Measurements from ENCODE around the gene RABGEF1. TPM values are rescaled to one million over a fixed set of nuclear protein-coding genes. Genes with fewer than 3 reads are reported as not detected.
A peak's percentile ranks its signal among the peaks of the same experiment; 100 is the strongest.
"Not testable (repeated sequence)": the region's sequence is repeated elsewhere in the genome, so short reads cannot be mapped to it uniquely, and the experiment has no call there.

Gene RABGEF1
- polyA plus RNA-seq, 3 donors = 30.4 to 39.0 (median 32.6) TPM

GRCh38 chr7:66832531-66833351, 92.2 kb downstream of the RABGEF1 start:
- no peak for DNase-seq (ENCODE audit: extremely low read depth in 1 of 11, low read depth in 9 of 11, low spot score in 4 of 11)

GRCh38 chr7:66837007-66837406, 96.5 kb downstream of the RABGEF1 start:
- no peak for DNase-seq (ENCODE audit: extremely low read depth in 1 of 11, low read depth in 9 of 11, low spot score in 4 of 11)

- no peak for DNase-seq (ENCODE audit: extremely low read depth in 1 of 11, low read depth in 9 of 11, low spot score in 4 of 11)
Measured at GRCh38 chr7:66837661-66838060, 97.1 kb downstream of the RABGEF1 start.

GRCh38 chr7:66839814-66840213, 99.3 kb downstream of the RABGEF1 start:
- no peak for DNase-seq (ENCODE audit: extremely low read depth in 1 of 11, low read depth in 9 of 11, low spot score in 4 of 11)

- DNase-seq (ENCODE audit: extremely low read depth in 1 of 11, low read depth in 9 of 11, low spot score in 4 of 11) = no peak
Measured at GRCh38 chr7:66840316-66840715, 99.8 kb downstream of the RABGEF1 start.

- no peak for DNase-seq (ENCODE audit: extremely low read depth in 1 of 11, low read depth in 9 of 11, low spot score in 4 of 11)
Measured at GRCh38 chr7:66841898-66842297, 101.4 kb downstream of the RABGEF1 start.

GRCh38 chr7:66843492-66843891, 103.0 kb downstream of the RABGEF1 start:
- DNase-seq (ENCODE audit: extremely low read depth in 1 of 11, low read depth in 9 of 11, low spot score in 4 of 11) = not testable (repeated sequence)

- peak; percentile 92 to 99 (median 97) for DNase-seq (ENCODE audit: extremely low read depth in 1 of 11, low read depth in 9 of 11, low spot score in 4 of 11)
Measured at GRCh38 chr7:66844552-66845378, 104.2 kb downstream of the RABGEF1 start.

- DNase-seq (ENCODE audit: extremely low read depth in 1 of 11, low read depth in 9 of 11, low spot score in 4 of 11) = no peak
Measured at GRCh38 chr7:66845379-66846095, 105.0 kb downstream of the RABGEF1 start.

- not testable (repeated sequence) for DNase-seq (ENCODE audit: extremely low read depth in 1 of 11, low read depth in 9 of 11, low spot score in 4 of 11)
Measured at GRCh38 chr7:66846096-66846445, 105.5 kb downstream of the RABGEF1 start.

GRCh38 chr7:66847523-66847855, 107.0 kb downstream of the RABGEF1 start:
- not testable (repeated sequence) for DNase-seq (ENCODE audit: extremely low read depth in 1 of 11, low read depth in 9 of 11, low spot score in 4 of 11)

GRCh38 chr7:66847879-66848790, 107.6 kb downstream of the RABGEF1 start:
- no peak for DNase-seq (ENCODE audit: extremely low read depth in 1 of 11, low read depth in 9 of 11, low spot score in 4 of 11)

GRCh38 chr7:66859339-66859738, 118.8 kb downstream of the RABGEF1 start:
- no peak for DNase-seq (ENCODE audit: extremely low read depth in 1 of 11, low read depth in 9 of 11, low spot score in 4 of 11)

GRCh38 chr7:66859794-66860645, 119.5 kb downstream of the RABGEF1 start:
- no peak for DNase-seq (ENCODE audit: extremely low read depth in 1 of 11, low read depth in 9 of 11, low spot score in 4 of 11)

- no peak for DNase-seq (ENCODE audit: extremely low read depth in 1 of 11, low read depth in 9 of 11, low spot score in 4 of 11)
Measured at GRCh38 chr7:66860767-66861166, 120.2 kb downstream of the RABGEF1 start.
